Activated CD4-positive, alpha-beta T cell treated with anti-CD3 and anti-CD28 coated beads for 48 hours (primary cell): Measurements from ENCODE around the gene PTPRN2.

Experiments used
- DNase-seq: peaks from one replicate; pipeline ENCODE4 v3.0.0-alpha.2; 2020

PTPRN2 gene

GRCh38 chr7:157633465-157634185 is 954.0 kb downstream of the PTPRN2 start:
- DNase-seq = no peak

- DNase-seq = no peak
Measured at GRCh38 chr7:157630301-157630853, 957.2 kb downstream of the PTPRN2 start.

- no peak for DNase-seq
Measured at GRCh38 chr7:157628456-157628855, 959.2 kb downstream of the PTPRN2 start.

GRCh38 chr7:157627646-157628045 is 960.0 kb downstream of the PTPRN2 start:
- DNase-seq = no peak

- DNase-seq = no peak
Measured at GRCh38 chr7:157627033-157627432, 960.6 kb downstream of the PTPRN2 start.

GRCh38 chr7:157625973-157626742 is 961.5 kb downstream of the PTPRN2 start:
- DNase-seq = no peak

- DNase-seq = no peak
Measured at GRCh38 chr7:157623556-157623955, 964.1 kb downstream of the PTPRN2 start.

- DNase-seq = no peak
Measured at GRCh38 chr7:157622408-157623205, 965.0 kb downstream of the PTPRN2 start.

GRCh38 chr7:157622000-157622399 is 965.6 kb downstream of the PTPRN2 start:
- peak; percentile 17 for DNase-seq

- no peak for DNase-seq
Measured at GRCh38 chr7:157621131-157621681, 966.4 kb downstream of the PTPRN2 start.

- no peak for DNase-seq
Measured at GRCh38 chr7:157620616-157621015, 967.0 kb downstream of the PTPRN2 start.

- DNase-seq = no peak
Measured at GRCh38 chr7:157619753-157620525, 967.7 kb downstream of the PTPRN2 start.

- no peak for DNase-seq
Measured at GRCh38 chr7:157618823-157619606, 968.6 kb downstream of the PTPRN2 start.

GRCh38 chr7:157618091-157618726 is 969.4 kb downstream of the PTPRN2 start:
- no peak for DNase-seq

GRCh38 chr7:157617401-157617800 is 970.2 kb downstream of the PTPRN2 start:
- DNase-seq = no peak

- no peak for DNase-seq
Measured at GRCh38 chr7:157616931-157617330, 970.7 kb downstream of the PTPRN2 start.

GRCh38 chr7:157616426-157616825 is 971.2 kb downstream of the PTPRN2 start:
- no peak for DNase-seq

GRCh38 chr7:157615852-157616251 is 971.8 kb downstream of the PTPRN2 start:
- DNase-seq = no peak

GRCh38 chr7:157615101-157615817 is 972.4 kb downstream of the PTPRN2 start:
- DNase-seq = no peak

- DNase-seq = no peak
Measured at GRCh38 chr7:157614457-157615020, 973.1 kb downstream of the PTPRN2 start.
